K562 (cell line): Measurements from ENCODE around the gene CERS1.

Experiments
- CBX1 ChIP-seq: sonication (generic); IDR thresholded peaks from 2 replicates; pipeline ENCODE4 v1.6.1; 2016; ENCODE audit warnings: antibody characterized with exemption, low read depth, mild to moderate bottlenecking
- CTCF ChIP-seq, 3 experiments: IDR thresholded peaks in 2 of 3; conservative IDR thresholded peaks in 1 of 3; 2 replicates each; pipeline ENCODE4 v1.5.1; 2011 to 2012; ENCODE audit warnings: low read length in 3 of 3, mild to moderate bottlenecking in 3 of 3, control low read depth in 2 of 3, improper control_type of control experiment in 1 of 3, inconsistent platforms in 1 of 3, low read depth in 1 of 3, mixed read lengths in 1 of 3, moderate library complexity in 1 of 3; ENCODE audit not compliant: insufficient read depth in 2 of 3
- ESRRA ChIP-seq: fragments of 450-650 bp; IDR thresholded peaks from 2 replicates; pipeline ENCODE4 v1.6.1; 2014; ENCODE audit warnings: low read depth, mild to moderate bottlenecking, moderate library complexity, borderline replicate concordance
- HMGN3 ChIP-seq: IDR thresholded peaks from 2 replicates; pipeline ENCODE4 v1.6.1; 2011; ENCODE audit warnings: borderline replicate concordance, low read depth, mild to moderate bottlenecking, mixed read lengths, low read length; ENCODE audit not compliant: insufficient read length; ENCODE audit errors: extremely low read depth
- LCOR ChIP-seq: sonication (generic); formaldehyde crosslinking; IDR thresholded peaks from 2 replicates; pipeline ENCODE4 v1.8.0; 2022; ENCODE audit warnings: mild to moderate bottlenecking, missing genetic modification reagents
- POLR2A ChIP-seq: fragments of 450-650 bp; conservative IDR thresholded peaks from 2 replicates; pipeline ENCODE4 v1.6.1; 2016
- RFX5 ChIP-seq: IDR thresholded peaks from 2 replicates; pipeline ENCODE4 v1.6.1; 2011; ENCODE audit warnings: low read depth, mild to moderate bottlenecking, improper control_type of control experiment, low read length
- SREBF1 ChIP-seq: fragments of 150-350 bp; IDR thresholded peaks from 2 replicates; pipeline ENCODE4 v1.6.1; 2014; ENCODE audit warnings: antibody characterized with exemption, low read depth, low read length, borderline replicate concordance
- TARDBP ChIP-seq: fragments of 450-650 bp; IDR thresholded peaks from 2 replicates; pipeline ENCODE4 v1.6.1; 2016
- ZNF3 ChIP-seq: fragments of 250-450 bp; sonication (Bioruptor Pico); IDR thresholded peaks from 2 replicates; pipeline ENCODE4 v1.5.0; 2021; ENCODE audit warnings: mild to moderate bottlenecking, moderate library complexity
- ZNF644 ChIP-seq: fragments of 200-800 bp; sonication (Bioruptor generic); IDR thresholded peaks from 2 replicates; pipeline ENCODE4 v1.6.1; 2016; ENCODE audit warnings: low read depth, missing genetic modification characterization, missing compliant biosample characterization

GRCh38 chr19:18865973-18866799 is 29.8 kb downstream of the CERS1 start:
- TF ChIP-seq POLR2A: no peak
- no peak for TF ChIP-seq ZNF3 (CRISPR knock-in tag)
- no peak for TF ChIP-seq CBX1
- TF ChIP-seq TARDBP: no peak
- peak; percentile 97 to 99 (median 98) for TF ChIP-seq CTCF (IDR thresholded peaks at IDR 0.05 in 2 of 3, conservative IDR thresholded peaks at IDR 0.05 in 1 of 3; ENCODE audit: insufficient read depth in 2 of 3, low read depth in 1 of 3, low read length in 3 of 3)
- TF ChIP-seq LCOR (CRISPR knock-in tag): no peak
- TF ChIP-seq RFX5: no peak
- no peak for TF ChIP-seq ESRRA
- no peak for TF ChIP-seq ZNF644 (tag)
- TF ChIP-seq SREBF1: no peak
- TF ChIP-seq HMGN3: peak; percentile 81
